ENCODE results near the gene RIPPLY3.
"Not testable (repeated sequence)": the region's sequence is repeated elsewhere in the genome, so short reads cannot be mapped to it uniquely, and the experiment has no call there.

The RIPPLY3 gene

GRCh38 chr21:36981977-36982700, 24.4 kb upstream of the RIPPLY3 start:
- no peak for DNase-seq

- DNase-seq = no peak
Measured at GRCh38 chr21:36985751-36986594, 20.5 kb upstream of the RIPPLY3 start.

- DNase-seq = no peak
Measured at GRCh38 chr21:36987845-36988244, 18.7 kb upstream of the RIPPLY3 start.

GRCh38 chr21:36988536-36988935, 18.0 kb upstream of the RIPPLY3 start:
- no peak for DNase-seq

GRCh38 chr21:36989199-36989698, 17.3 kb upstream of the RIPPLY3 start:
- DNase-seq = not testable (repeated sequence)

- DNase-seq = peak; percentile 98
Measured at GRCh38 chr21:36989699-36990507, 16.6 kb upstream of the RIPPLY3 start.

GRCh38 chr21:36990508-36991205, 15.8 kb upstream of the RIPPLY3 start:
- DNase-seq = no peak

- no peak for DNase-seq
Measured at GRCh38 chr21:36992671-36993070, 13.8 kb upstream of the RIPPLY3 start.

- no peak for DNase-seq
Measured at GRCh38 chr21:36994501-36995158, 11.9 kb upstream of the RIPPLY3 start.

- DNase-seq = not testable (repeated sequence)
Measured at GRCh38 chr21:36995285-36995684, 11.2 kb upstream of the RIPPLY3 start.

- no peak for DNase-seq
Measured at GRCh38 chr21:36999131-36999898, 7.2 kb upstream of the RIPPLY3 start.

GRCh38 chr21:37000381-37000780, 6.1 kb upstream of the RIPPLY3 start:
- DNase-seq = peak; percentile 45

- DNase-seq = no peak
Measured at GRCh38 chr21:37001441-37001840, 5.1 kb upstream of the RIPPLY3 start.

GRCh38 chr21:37002851-37003250, 3.7 kb upstream of the RIPPLY3 start:
- DNase-seq = not testable (repeated sequence)

- not testable (repeated sequence) for DNase-seq
Measured at GRCh38 chr21:37003917-37004316, 2.6 kb upstream of the RIPPLY3 start.

GRCh38 chr21:37005548-37006485, 685 bp upstream of the RIPPLY3 start:
- DNase-seq = no peak

GRCh38 chr21:37008724-37009123, 2.2 kb downstream of the RIPPLY3 start:
- DNase-seq = no peak

GRCh38 chr21:37009740-37010341, 3.3 kb downstream of the RIPPLY3 start:
- peak; percentile 96 for DNase-seq

GRCh38 chr21:37017951-37018679, 11.6 kb downstream of the RIPPLY3 start:
- DNase-seq = no peak
